IPS DF 6.9 (cell line): Measurements from ENCODE around the gene SLC7A14.
"Not testable (repeated sequence)": the region's sequence is repeated elsewhere in the genome, so short reads cannot be mapped to it uniquely, and the experiment has no call there.

ENCODE experiments used
- DNase-seq: peaks from one replicate; pipeline ENCODE4 v3.0.0-alpha.2; 2013; ENCODE audit warnings: low read depth, low spot score
- H3K27ac ChIP-seq: one replicate; pipeline ENCODE4 v1.5.1; 2013; ENCODE audit warnings: low read length, control low read depth
- H3K27me3 ChIP-seq: 2 replicates; pipeline ENCODE4 v1.6.1; 2013; ENCODE audit warnings: mild to moderate bottlenecking, low read length; ENCODE audit not compliant: control insufficient read depth, insufficient read depth
- H3K36me3 ChIP-seq: 2 replicates; pipeline ENCODE4 v1.6.1; 2013; ENCODE audit warnings: low read length; ENCODE audit not compliant: control insufficient read depth, insufficient read depth
- H3K4me1 ChIP-seq: 2 replicates; pipeline ENCODE4 v1.6.1; 2013; ENCODE audit warnings: low read length; ENCODE audit not compliant: control insufficient read depth, insufficient read depth
- H3K4me3 ChIP-seq: 2 replicates; pipeline ENCODE4 v1.5.1; 2013; ENCODE audit warnings: mild to moderate bottlenecking, low read length
- H3K9me3 ChIP-seq: 2 replicates; pipeline ENCODE4 v1.6.1; 2013; ENCODE audit warnings: low read length, inconsistent platforms; ENCODE audit not compliant: control insufficient read depth, insufficient read depth
- WGBS: extraction: QIAGEN DNeasy Blood & Tissue Kit; methylation state at CpG from one replicate; pipeline ENCODE4 v1.1.7; 2013; ENCODE audit warnings: mixed read lengths, missing lambda C conversion rate; ENCODE audit not compliant: insufficient read length, insufficient coverage; 5-methylcytosine and 5-hydroxymethylcytosine counted together

SLC7A14 gene

GRCh38 chr3:170593634-170594033 is 7.8 kb upstream of the SLC7A14 start:
- H3K4me3 ChIP-seq: no peak overlapping the region
- no CpG with 5 or more reads among the region's 1 CpG for WGBS
- no peaks in the 10 kb centered on the region for H3K4me1 ChIP-seq
- no peak overlapping the region for H3K27ac ChIP-seq
- no peaks in the 10 kb centered on the region for H3K9me3 ChIP-seq
- H3K36me3 ChIP-seq: no peaks in the 10 kb centered on the region
- H3K27me3 ChIP-seq: no peaks in the 10 kb centered on the region
- DNase-seq: no peak

GRCh38 chr3:170589113-170589512 is 3.2 kb upstream of the SLC7A14 start:
- Histone ChIP-seq H3K36me3 (no peaks in the 10 kb centered on the region), H3K9me3 (no peaks in the 10 kb centered on the region), H3K4me3 (no peak overlapping the region), H3K27ac (no peak overlapping the region), H3K27me3 (no peaks in the 10 kb centered on the region; the same call in 1 of the 2 replicates), H3K4me1 (peaks cover 2% of the 10 kb centered on the region; the same call in 1 of the 2 replicates)
- WGBS: no CpG with 5 or more reads among the region's 2 CpGs
- no peak for DNase-seq

GRCh38 chr3:170585008-170585936 is 603 bp downstream of the SLC7A14 start:
- Histone ChIP-seq H3K27me3 (no peaks in the 10 kb centered on the region; the same call in 1 of the 2 replicates), H3K9me3 (no peaks in the 10 kb centered on the region), H3K27ac (no peak overlapping the region), H3K36me3 (no peaks in the 10 kb centered on the region), H3K4me3 (peak overlapping the region; percentile 42; the same call in 1 of the 2 replicates), H3K4me1 (peaks cover 2% of the 10 kb centered on the region; the same call in 1 of the 2 replicates)
- DNase-seq: no peak
- no CpG with 5 or more reads among the region's 81 CpGs for WGBS

- no peaks in the 10 kb centered on the region; the same call in 1 of the 2 replicates for H3K27me3 ChIP-seq
- no CpG with 5 or more reads among the region's 20 CpGs for WGBS
Observed at GRCh38 chr3:170584585-170585007, 1.3 kb downstream of the SLC7A14 start.

GRCh38 chr3:170579646-170580045 is 6.2 kb downstream of the SLC7A14 start:
- Histone ChIP-seq H3K4me1 (no peaks in the 10 kb centered on the region), H3K9me3 (no peaks in the 10 kb centered on the region), H3K4me3 (no peak overlapping the region), H3K27me3 (no peaks in the 10 kb centered on the region; the same call in 1 of the 2 replicates), H3K36me3 (no peaks in the 10 kb centered on the region), H3K27ac (no peak overlapping the region)
- DNase-seq: no peak
- no CpG with 5 or more reads among the region's 3 CpGs for WGBS

More at GRCh38 chr3:170584585-170585007, 1.3 kb downstream of the SLC7A14 start:
- Histone ChIP-seq H3K4me3 (peak overlapping the region; percentile 42; the same call in 1 of the 2 replicates), H3K36me3 (no peaks in the 10 kb centered on the region), H3K4me1 (peaks cover 2% of the 10 kb centered on the region; the same call in 1 of the 2 replicates), H3K9me3 (no peaks in the 10 kb centered on the region), H3K27ac (no peak overlapping the region)
- DNase-seq: peak; percentile 79

- no peaks in the 10 kb centered on the region for H3K36me3 ChIP-seq
- H3K27ac ChIP-seq: no peak overlapping the region
- no peak overlapping the region for H3K4me3 ChIP-seq
- H3K27me3 ChIP-seq: no peaks in the 10 kb centered on the region
- no peaks in the 10 kb centered on the region for H3K4me1 ChIP-seq
- no peaks in the 10 kb centered on the region for H3K9me3 ChIP-seq
- WGBS: no CpG with 5 or more reads among the region's 3 CpGs
- DNase-seq: no peak
Observed at GRCh38 chr3:170572665-170573253, 13.1 kb downstream of the SLC7A14 start.

- not testable (repeated sequence) for DNase-seq, H3K36me3 ChIP-seq, H3K27me3 ChIP-seq, H3K27ac ChIP-seq, H3K4me3 ChIP-seq, H3K9me3 ChIP-seq, H3K4me1 ChIP-seq
- no CpG with 5 or more reads among the region's 1 CpG for WGBS
Observed at GRCh38 chr3:170567598-170567997, 18.3 kb downstream of the SLC7A14 start.

- Histone ChIP-seq H3K36me3 (no peaks in the 10 kb centered on the region), H3K9me3 (no peaks in the 10 kb centered on the region), H3K4me3 (no peak overlapping the region), H3K27ac (no peak overlapping the region), H3K4me1 (no peaks in the 10 kb centered on the region), H3K27me3 (no peaks in the 10 kb centered on the region)
- no peak for DNase-seq
- WGBS: no CpG with 5 or more reads among the region's 2 CpGs
Observed at GRCh38 chr3:170566413-170566812, 19.5 kb downstream of the SLC7A14 start.

GRCh38 chr3:170565495-170565894 is 20.4 kb downstream of the SLC7A14 start:
- Histone ChIP-seq H3K4me1 (no peaks in the 10 kb centered on the region), H3K27me3 (no peaks in the 10 kb centered on the region), H3K27ac (no peak overlapping the region), H3K9me3 (no peaks in the 10 kb centered on the region), H3K36me3 (no peaks in the 10 kb centered on the region), H3K4me3 (no peak overlapping the region)
- WGBS: no CpG with 5 or more reads among the region's 2 CpGs
- DNase-seq: no peak

GRCh38 chr3:170564664-170565063 is 21.2 kb downstream of the SLC7A14 start:
- Histone ChIP-seq H3K36me3 (no peaks in the 10 kb centered on the region), H3K4me1 (no peaks in the 10 kb centered on the region), H3K4me3 (no peak overlapping the region), H3K9me3 (no peaks in the 10 kb centered on the region), H3K27me3 (no peaks in the 10 kb centered on the region), H3K27ac (no peak overlapping the region)
- WGBS: no CpG with 5 or more reads among the region's 2 CpGs
- DNase-seq: no peak
